Stimulated activated CD8-positive, alpha-beta memory T cell treated with anti-CD3 and anti-CD28 coated beads, Interleukin-2, amount 100 ng/mL, for 1 hour (primary cell): ENCODE measurements around the gene FOXM1.

Experiments
- DNase-seq, 2 donors: peaks; one replicate each; pipeline ENCODE4 v3.0.0-alpha.2; 2020; ENCODE audit warnings: low read depth in 2 of 2

Gene FOXM1

DNA sequence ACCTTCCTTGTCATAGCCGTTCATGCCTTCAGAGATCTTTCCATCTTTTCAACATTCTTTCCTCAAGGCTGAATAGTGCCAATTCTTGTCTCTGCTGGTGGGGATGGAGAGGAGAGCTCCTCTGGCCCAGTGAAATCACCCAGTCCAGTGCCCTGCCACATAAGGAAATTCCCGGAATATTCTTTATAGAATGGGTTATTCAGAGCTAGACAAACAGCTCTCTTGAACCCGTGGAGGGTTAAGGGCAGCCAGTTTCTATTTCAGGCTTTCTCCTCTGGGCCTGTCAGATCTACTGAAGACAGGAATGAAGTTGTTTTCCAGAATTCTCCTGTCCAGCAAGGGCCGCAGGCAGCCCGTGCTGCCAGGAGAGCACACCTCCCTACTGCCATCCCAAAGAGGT lies 34.0 kb downstream of the FOXM1 start:
- no peak for DNase-seq

DNA sequence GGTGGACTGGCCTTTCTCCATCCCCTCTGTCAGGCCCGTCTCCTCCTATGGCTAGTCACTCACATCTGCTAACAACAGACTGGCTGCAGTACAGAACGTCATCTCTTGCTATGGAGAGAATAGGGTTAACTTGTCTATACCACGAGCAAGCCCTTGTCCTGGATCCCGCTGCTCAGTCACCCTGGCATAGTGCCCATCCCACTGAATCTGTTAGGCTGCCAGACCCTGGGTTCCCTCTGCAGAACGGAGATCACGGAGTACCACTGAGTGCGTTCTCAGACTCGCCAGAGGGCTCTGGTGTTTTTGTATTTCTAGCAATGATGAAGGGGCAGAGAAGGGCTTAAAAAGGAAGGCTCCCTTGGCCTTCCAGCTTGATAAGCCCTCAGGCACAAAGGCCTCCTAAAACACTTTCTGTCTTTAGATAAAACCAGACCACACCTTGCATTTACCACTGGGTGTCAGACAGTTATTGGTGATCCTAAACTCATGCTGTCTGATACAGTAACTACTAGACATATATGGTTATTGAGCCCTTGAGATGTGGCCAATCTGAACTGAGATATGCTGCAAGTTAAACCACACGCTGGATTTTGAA lies 35.8 kb downstream of the FOXM1 start:
- no peak for DNase-seq

DNA sequence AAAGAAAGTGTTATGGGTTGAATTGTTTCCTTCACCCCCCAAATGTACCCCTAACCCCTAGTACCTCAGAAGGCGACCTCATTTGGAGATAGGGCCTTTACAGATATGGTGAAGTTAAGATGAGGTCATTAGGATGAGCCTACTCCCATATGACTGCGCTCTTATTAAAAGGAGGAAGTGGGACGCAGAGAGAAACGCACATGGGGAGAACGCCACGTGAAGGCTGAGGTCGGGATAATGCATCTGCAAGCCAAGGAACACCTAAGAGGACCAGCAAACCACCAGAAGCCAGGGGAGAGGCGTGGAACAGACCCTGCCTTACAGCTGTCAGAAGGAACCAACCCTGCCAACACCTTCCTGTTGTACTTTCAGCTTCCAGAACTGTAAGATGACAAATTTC lies 40.4 kb downstream of the FOXM1 start:
- DNase-seq, result no peak

DNA sequence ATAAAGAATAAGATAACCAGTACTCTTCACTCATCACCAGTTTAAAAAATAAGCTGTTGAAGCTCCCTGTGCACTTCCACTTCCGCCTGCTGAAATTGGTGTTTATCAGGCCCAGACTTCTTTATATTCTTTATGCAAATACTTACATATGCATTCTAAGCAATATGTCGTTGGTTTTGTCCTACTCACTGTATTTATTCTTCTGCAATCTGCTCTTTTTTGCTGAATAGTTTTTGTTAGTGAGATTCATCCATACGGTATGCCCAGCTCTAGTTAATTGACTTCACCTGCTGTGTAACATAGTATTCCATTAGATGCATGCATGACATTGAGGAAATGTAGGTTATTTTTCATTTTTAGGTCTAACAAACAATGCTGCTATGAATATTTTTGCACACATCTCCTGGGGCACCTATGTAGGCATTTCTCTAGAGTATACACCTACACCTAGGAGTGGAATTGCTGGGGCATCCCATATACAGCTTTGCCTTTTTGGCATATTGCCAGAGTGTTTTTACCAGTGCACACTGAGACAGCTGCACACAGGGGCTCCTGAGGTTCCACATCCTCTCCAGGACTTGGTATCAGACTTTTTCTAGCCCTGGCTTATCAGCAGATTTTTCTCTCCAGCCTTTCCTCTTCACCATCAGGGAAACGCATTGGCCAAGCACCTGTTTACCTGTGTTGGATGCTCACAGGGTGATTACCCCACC lies 41.1 kb downstream of the FOXM1 start:
- DNase-seq, result no peak

DNA sequence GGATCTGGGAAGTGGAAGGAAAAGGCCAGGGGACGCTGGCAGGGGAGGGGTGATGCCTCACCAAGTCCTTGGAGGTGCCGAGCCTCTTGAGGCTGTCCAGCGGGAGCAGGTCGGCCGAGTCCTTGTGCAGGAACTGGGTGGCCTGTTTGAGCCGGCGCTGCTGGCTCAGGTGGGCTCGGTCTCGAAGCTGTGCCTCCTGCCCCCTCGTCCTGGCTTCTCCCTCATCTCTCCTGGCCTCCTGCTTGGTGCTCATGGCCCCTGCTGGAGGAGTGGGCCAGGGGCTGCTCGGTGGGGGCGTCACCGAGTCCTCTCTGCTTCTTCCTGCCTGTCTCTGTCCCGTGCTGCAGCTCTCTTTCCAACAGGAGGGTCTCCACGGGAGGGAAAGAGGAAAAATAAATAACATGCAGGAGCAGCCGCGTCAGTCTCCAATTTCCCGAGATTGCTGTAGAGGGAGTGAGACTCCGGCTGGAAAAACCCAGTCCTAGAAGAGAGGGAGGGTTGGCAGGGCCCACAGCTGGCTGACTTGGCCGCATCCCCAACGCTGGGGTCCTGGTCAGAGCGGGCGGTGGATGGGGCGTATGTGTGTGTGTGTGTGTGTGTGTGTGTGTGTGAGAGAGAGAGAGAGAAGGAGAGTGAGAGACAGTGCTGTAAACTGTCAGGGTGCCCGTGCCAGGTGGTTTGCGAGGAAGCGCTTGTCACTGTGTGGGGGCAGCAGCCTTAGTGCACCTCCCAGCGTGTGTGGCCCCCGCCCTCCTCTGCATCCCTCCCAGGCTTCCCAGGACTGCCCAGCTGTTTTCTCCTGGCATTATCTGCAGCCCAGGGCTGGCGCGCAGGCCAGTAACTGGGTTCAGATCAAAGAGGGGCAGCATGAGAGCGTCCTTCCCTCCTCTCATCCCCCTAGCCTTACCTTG lies 42.1 kb downstream of the FOXM1 start, which contains the start of gene NRIP2:
Gene NRIP2 (minus strand): TSS at position 455 of the 911 bp plus-strand sequence. CDS start 52 bp downstream, at position 403.
- DNase-seq, result no peak

DNA sequence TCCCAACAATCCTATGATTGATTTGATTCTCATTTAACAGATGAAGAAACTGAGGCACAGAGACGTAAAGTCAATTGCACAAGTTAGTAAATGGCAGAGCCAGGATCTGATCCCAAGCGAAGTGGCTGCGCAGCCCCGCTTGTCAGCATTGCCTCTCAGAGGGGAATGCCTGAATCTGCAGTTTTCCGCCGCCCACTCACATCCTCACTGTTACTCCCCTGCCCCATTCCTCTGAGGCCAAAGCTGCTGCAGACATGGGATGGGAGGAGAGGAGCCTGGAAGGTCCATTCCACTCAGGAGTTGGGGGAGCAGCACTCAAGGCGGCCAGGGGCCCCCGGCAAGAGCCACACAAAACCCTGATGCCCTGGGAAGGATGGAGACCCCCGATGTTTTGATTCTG lies 43.2 kb downstream of the FOXM1 start:
- no peak for DNase-seq

DNA sequence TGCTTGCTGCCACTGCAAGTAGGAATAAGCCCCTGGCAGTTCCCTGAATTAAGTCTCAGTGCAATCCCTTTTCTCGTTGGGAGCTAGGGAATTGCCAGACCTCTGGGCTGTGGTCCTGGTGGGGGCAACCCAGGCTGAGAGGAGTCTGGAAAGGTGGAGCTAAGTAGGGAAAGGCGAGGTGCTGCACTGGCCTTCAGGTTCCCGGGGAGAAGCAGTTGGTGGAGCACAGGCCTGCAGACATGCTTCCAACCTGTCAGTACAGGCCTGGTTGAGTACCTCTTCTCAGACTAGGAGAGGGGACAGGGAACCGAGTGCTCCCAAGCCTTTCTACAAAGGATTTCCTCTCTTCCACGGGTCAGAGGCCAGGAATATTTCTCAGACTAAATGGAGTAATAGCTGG lies 43.6 kb downstream of the FOXM1 start:
- DNase-seq, result no peak

DNA sequence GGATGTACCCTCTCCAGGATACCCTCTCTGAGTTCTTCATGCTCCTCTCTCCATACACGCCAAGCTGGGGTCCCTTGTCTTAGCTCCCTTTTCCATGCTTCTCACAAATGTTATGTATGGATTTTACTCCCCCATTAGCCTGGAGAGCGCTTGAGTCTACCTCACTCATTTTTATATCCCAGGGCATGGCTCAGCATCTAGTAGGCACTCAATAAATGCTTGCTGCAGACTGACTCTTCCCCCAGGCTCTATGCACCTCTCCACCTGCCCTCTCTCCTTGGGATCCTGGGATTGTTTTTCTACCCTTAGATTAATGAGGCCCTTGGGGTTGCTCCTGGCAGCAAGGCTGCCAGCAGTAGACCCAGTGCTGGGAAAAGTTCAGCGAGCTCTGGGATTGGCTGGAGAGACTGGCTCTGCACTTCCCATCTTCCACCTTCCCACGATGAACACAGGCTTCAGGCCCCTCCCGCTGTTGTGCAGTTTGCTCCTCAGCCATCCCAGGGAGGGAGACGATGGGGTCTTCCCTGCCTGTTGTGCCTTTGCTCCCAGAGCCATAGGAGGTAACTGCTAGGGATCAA lies 44.3 kb downstream of the FOXM1 start:
- no peak for DNase-seq

DNA sequence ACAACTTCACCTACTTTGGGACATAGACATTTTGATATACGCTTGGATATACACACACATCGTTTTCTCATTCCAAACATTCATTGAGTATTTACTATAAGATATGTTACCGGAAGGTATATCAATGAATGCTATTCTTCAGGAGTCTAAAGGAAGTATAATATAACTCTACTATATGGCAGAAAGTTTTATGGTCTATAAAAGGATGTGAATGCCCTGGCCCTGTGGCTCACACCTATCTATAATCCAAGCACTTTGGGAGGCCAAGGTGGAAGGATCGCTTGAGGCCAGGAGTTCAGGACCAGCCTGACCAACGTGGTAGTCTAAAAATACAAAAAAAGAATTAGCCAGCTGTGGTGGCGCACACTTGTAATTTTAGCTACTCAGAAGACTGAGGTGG lies 47.7 kb downstream of the FOXM1 start:
- DNase-seq, result no peak

DNA sequence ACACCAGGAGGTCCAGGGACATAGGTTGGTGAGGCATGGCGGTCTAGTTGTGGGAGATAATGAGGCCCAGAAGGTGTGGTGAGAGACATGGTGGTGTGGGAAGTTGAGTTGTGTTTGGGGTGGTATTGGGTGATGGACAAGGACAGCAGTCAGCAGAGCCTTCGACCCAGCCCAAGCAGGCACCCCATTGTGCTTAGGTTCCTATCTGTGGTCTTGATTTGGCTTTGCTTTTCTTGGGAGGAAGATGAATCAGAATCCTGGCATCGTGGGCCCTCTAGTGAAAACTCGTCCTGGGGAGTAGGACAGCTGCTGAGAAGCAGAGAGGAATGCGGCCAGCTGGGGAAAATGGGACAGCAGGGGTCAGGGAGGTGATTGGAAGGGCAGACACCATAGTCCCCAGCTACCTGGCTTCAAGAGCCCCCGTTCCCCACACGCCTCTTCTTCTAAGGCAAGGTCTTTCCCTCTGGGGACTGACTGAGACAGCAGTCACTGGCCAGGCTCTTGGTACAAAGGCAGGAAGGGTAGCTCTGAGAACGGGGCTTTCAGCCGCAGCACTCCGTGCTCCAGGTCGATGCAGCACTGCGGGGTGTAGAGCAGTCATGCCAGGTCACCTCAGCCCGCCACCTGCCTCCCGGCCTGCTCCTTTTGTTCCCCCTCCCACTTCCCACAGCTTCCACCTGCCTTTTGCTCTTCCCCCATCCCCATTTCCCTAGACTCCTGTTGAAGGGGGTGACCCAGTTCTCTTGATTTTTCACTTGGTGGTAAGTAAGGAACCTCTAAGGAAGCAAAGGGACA lies 50.1 kb downstream of the FOXM1 start:
- no peak for DNase-seq

DNA sequence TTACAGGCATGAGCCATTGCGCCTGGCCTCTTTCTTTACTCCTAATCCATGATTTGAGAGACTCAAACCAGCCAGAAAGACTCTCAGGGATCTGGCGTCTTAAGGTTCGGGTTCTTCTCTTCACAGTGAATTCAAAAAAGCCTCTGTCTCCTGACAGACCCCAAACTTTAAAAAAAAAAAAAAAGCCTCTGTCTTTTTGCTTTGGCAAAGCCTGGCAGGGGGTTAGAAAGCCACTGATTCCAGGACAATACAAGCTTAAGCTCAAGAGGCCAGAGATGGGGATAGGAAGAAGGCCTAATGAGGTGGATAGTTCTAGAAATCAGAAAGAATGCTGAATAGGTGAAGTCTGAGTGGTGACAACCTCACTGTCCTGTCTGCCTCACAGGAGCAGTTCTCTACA lies 50.9 kb downstream of the FOXM1 start:
- DNase-seq, result no peak

DNA sequence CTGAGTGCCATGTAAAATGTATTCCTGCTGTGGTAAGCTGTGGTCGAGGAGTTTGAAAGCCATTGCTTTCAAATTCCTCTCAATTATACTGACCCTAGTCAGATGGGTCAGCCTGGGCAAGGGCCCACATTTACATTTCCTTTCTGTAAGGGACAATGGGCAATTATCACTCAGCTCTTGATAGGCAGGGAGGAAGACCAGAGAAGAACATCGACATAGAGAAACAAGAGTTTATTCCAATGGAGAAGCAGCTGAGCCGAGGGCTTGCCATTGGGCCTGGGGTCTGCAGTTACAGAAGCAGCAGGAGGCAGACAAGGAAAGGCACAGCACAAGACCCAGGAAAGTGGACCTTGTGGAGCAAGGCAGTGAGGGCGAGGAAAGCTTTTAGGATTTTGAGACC lies 51.8 kb downstream of the FOXM1 start:
- DNase-seq, result no peak

DNA sequence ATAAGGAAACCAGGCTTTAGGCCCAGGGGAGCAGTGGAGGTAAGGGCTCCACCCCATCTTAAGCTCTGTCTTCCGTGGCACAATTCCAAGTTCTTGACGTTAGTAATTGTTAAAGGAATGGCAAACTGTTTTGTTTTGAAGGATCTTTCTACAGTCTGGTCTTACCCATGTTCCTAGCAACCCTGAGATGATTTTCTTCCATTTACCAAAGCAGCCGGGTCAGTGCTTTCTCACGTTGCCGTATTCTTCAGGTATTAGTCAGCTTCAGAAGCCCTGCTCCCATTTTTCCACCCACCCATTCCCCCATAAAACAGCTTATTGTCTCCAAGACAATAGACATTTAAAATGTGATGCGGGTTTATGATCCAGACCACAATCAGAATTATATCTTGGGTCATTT lies 52.4 kb downstream of the FOXM1 start:
- no peak for DNase-seq

DNA sequence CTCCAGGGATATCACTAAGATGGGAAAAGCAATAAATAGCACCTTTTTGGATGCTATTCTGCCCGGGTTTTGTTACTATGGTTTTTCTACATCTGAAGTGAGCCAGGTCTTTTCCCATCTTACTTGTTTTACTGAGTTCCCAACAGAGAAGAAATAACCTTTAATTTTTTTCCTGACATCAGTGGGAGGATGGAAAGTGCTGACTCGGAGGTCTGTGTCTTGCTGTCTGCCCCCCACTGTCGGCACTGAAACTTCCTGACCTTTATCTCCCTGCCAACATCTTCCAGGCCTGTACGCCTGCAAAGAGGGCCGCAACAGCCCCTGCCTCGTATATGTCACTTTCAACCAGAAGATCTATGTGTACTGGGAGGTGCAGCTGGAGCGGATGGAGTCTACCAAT lies 53.5 kb downstream of the FOXM1 start:
- no peak for DNase-seq

DNA sequence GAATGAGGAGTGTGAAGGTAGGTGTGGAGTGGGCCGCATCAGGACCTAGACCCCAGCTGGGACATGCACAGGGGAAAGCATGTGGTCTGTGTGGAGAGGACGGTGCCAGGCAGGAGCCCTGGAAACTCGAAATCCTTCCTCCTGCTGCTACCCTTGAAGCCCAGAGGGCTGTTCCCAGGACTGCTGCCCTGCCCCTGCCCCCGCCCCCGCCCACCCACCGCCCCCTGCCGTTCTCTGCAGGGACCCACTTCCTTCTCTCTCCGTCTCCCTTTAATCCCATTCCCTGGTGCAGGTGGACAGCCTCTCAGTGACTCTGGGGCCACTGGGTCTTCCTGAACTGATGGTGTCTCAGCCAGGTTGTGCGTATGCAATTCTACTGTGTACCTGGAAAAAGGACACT lies 56.5 kb downstream of the FOXM1 start:
- no peak for DNase-seq

DNA sequence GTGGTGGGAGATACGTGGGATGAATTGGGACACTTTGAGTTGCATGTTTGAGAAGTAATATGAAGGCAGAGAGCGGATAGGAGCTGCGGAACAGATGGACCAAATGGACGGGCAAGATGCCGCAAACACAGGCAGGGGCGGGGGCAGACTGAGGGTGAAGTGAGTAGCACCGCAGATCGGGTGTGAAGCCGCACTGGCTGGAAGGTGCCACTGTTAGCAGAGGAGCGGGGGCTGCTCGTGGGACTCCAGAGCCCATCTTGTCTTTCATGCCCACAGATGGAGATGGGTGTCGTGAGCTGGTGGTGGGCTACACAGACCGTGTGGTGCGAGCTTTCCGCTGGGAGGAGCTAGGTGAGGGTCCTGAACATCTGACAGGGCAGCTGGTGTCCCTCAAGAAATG lies 57.2 kb downstream of the FOXM1 start:
- DNase-seq, result no peak

DNA sequence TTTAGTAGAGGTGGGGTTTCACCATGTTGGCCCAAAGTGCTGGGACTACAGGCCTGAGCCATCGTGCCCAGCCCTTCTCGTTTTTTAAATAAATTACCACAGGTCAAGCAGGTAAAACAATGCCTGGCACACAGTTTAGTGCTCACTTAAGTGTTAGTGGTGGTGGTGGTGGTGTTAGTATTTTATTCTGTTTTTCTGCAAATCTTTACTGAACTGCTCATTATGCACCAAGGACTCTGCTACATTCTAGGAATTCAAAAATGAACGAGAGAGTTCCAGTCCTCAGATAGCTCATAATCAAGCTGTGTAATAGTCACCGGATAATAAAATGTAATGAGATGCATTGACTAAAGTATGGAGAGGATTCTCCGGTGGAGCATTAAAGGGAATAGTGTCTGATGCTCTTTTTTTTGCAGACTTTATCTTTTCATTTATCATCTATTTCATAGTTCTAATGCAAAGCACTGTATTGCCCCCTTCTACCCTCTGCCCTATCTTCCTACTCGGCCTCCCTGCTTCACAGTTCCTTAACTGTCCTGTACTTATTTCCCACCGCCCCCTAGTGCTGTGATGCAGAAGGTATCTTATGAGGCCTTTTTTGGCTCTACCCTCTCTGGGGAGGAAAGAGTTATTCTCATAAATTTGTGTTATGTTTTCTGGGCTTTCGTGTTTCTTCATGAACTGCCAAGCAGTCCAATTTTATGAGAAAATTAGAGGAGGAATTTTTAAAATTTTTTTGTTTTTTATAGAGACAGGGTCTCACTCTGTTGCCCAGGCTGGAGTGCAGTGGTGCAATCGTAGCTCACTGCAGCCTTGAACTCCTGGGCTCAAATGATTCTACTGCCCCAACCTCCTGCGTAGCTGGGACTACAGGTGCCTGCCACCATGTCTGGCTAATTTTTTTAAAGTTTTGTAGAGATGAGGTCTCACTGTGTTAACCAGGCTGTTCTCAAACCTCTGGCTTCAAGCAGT lies 63.5 kb downstream of the FOXM1 start:
- peak in 1 of 2 donors; percentile 28 for DNase-seq

DNA sequence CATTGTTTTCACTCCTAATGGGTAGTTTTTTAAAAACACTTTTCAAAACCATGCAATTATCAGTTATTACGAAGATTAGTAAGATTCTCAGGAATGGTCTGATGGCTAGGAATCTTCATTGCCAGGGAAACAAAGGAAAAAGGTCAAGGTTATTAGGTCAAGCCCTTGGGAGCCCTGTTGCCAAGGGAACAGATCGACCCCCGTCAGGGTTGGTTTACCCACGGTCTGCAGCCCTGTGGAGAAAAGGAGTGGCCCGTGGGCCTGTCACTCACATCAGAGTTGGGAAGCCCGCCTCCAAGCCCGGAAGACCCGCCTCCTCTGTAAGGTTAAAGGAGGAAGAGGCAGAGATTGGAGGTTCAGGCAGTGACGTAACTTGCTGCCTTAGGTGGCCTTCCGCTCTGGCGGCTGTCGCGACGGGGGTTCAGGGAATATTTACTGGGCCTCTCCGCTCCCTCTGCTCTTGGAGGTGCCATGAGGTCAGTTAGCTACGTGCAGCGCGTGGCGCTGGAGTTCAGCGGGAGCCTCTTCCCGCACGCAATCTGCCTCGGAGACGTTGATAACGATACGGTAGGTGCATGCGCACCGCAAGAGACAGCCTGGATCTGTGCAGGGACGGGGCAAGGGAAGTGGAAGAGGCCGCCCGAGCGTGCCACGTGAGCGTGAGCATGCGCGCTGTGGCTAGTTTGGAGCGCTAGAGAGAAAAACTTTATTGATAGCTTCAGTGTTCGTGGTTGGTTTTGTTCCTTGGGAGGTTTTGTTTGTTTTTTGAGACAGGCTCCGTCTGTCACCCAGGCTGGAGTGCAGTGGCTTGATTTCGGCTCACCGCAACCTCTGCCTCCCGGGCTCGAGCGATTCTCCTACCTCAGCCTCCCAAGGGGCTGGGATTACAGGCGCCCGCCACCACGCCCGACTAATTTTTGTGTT lies 64.4 kb downstream of the FOXM1 start, which contains the start of gene ITFG2:
Gene ITFG2 (plus strand): TSS at position 379 of the 924 bp plus-strand sequence. CDS start 93 bp downstream, at position 472.
- DNase-seq, result peak; percentile 83 to 92

DNA sequence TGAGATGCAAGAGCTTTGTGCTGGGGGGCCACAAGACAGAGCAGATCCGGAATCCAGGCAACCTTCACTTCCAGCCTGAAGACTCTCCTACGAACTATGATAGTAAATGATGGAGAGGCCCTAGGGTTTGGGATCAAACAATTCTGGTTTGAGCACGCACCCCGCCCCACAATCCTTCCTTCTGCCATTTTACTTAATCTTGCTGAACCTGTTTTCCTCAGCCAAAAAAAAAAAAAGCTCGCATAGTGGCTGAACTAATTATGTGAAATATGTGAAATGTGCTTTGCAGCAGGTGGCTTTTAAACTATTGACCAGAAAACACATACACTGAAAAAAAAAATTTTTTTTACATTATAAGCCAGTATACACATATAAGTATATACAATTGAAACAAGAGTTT lies 65.2 kb downstream of the FOXM1 start:
- no peak for DNase-seq
